Testis (tissue), 2 donors: ENCODE results near the gene SSRP1.

ENCODE experiments used
- POLR2A ChIP-seq: fragments of 450-650 bp; IDR thresholded peaks from one replicate; pipeline ENCODE4 v1.6.1; 2017; ENCODE audit warnings: antibody characterized with exemption, mild to moderate bottlenecking, moderate library complexity
- TF ChIP-seq, protein P1 (sequence below), 3 experiments: fragments of 450-650 bp in 2 of 3; fragments of 200-600 bp in 1 of 3; sonication (generic) in 1 of 3; IDR thresholded peaks; one replicate each; pipeline ENCODE4 v1.5.1; 2016 to 2019; ENCODE audit warnings: antibody characterized with exemption in 3 of 3, mild to moderate bottlenecking in 2 of 3, moderate library complexity in 1 of 3

DNA sequence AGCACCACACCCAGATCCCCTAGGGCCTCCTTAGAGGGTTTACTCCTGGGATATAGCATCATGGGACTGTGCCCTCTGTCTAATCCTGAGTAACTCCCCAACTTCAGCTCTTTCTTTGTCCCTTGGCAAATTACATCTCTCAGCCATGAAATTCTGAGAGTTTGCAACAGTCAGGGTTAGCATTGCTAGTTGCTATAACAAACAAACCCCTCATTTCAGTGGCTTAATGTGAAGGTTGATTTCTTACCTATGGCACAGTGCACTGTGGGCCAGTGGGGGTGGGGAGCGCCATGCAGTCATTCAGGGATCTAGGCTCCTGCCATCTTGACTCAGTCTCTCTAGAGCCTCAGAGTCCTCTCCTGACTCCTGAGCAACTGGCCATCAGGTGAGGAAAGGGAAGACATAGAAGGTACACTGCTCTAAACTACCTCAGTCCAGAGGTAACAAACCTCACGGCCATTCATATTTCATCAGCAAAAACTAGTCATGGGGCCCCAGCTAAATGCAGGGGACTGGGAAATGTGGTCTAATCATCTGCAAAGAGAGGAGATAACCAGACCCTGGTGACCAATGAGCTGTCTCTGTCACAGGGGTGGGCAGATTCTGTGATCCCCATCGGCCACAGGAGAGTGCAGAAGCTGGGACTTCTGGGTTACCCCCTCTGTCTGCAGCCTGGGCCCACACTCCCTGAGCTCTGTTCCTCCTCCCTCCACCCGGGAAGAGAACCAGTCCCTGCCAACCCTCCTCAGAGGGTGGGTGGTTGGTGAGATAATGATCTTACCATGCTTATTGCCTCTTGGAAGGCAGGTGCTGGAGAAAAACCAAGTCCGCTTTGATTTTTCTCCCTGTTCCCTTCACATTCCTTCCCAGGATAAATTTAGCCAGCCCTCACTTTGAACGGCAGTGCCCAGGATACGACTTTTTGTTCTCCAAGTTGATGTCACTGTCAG lies 27.7 kb upstream of the SSRP1 start:
- TF ChIP-seq, protein P1, sequence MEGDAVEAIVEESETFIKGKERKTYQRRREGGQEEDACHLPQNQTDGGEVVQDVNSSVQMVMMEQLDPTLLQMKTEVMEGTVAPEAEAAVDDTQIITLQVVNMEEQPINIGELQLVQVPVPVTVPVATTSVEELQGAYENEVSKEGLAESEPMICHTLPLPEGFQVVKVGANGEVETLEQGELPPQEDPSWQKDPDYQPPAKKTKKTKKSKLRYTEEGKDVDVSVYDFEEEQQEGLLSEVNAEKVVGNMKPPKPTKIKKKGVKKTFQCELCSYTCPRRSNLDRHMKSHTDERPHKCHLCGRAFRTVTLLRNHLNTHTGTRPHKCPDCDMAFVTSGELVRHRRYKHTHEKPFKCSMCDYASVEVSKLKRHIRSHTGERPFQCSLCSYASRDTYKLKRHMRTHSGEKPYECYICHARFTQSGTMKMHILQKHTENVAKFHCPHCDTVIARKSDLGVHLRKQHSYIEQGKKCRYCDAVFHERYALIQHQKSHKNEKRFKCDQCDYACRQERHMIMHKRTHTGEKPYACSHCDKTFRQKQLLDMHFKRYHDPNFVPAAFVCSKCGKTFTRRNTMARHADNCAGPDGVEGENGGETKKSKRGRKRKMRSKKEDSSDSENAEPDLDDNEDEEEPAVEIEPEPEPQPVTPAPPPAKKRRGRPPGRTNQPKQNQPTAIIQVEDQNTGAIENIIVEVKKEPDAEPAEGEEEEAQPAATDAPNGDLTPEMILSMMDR (IDR thresholded peaks at IDR 0.05), result no peak
- no peak for TF ChIP-seq POLR2A
